Smooth muscle cell (in vitro differentiated cells): Measurements from ENCODE around the gene CFAP410. TPM values are rescaled to one million over a fixed set of nuclear protein-coding genes. Genes with fewer than 3 reads are reported as not detected.

Experiments used
- DNase-seq: peaks from one replicate; lab custom pipeline; 2025; ENCODE audit not compliant: unreplicated experiment; lab: John Stamatoyannopoulos, UW
- H2AFZ ChIP-seq: fragments of 200-600 bp; sonication (generic); 2 replicates; pipeline ENCODE4 v1.6.0; 2016; ENCODE audit warnings: antibody characterized with exemption, low read depth, mild to moderate bottlenecking
- H3F3A ChIP-seq: fragments of 200-600 bp; sonication (generic); 2 replicates; pipeline ENCODE4 v1.6.0; 2017; ENCODE audit warnings: antibody characterized with exemption, low read depth
- H3K27ac ChIP-seq: fragments of 200-600 bp; sonication (generic); 2 replicates; pipeline ENCODE4 v1.5.1; 2016; ENCODE audit warnings: low read depth, mild to moderate bottlenecking
- H3K27me3 ChIP-seq: fragments of 200-600 bp; sonication (generic); 2 replicates; pipeline ENCODE4 v1.6.1; 2016; ENCODE audit warnings: low read depth, mild to moderate bottlenecking
- H3K36me3 ChIP-seq: fragments of 200-600 bp; sonication (generic); 2 replicates; pipeline ENCODE4 v1.5.1; 2016; ENCODE audit warnings: low read depth
- H3K4me1 ChIP-seq: fragments of 200-600 bp; sonication (generic); 2 replicates; pipeline ENCODE4 v1.5.1; 2016; ENCODE audit warnings: low read depth
- H3K4me2 ChIP-seq: fragments of 200-600 bp; sonication (generic); 2 replicates; pipeline ENCODE4 v1.6.0; 2016; ENCODE audit warnings: mild to moderate bottlenecking
- H3K4me3 ChIP-seq: fragments of 200-600 bp; sonication (generic); 2 replicates; pipeline ENCODE4 v1.5.1; 2016; ENCODE audit warnings: mild to moderate bottlenecking
- H3K79me2 ChIP-seq: fragments of 200-600 bp; sonication (generic); 2 replicates; pipeline ENCODE4 v1.6.0; 2016; ENCODE audit warnings: low read depth, mild to moderate bottlenecking
- H3K9ac ChIP-seq: fragments of 200-600 bp; sonication (generic); 2 replicates; pipeline ENCODE4 v1.6.0; 2016; ENCODE audit warnings: low read depth
- H3K9me3 ChIP-seq: fragments of 200-600 bp; sonication (generic); replicated peaks from 2 replicates; pipeline ENCODE4 v1.5.1; 2016; ENCODE audit warnings: low read depth
- H4K20me1 ChIP-seq: fragments of 200-600 bp; sonication (generic); 2 replicates; pipeline ENCODE4 v1.6.0; 2016; ENCODE audit warnings: low read depth
- WGBS: methylation state at CpG from one replicate; pipeline ENCODE4 v1.1.7; 2016; ENCODE audit warnings: low lambda C conversion rate; 5-methylcytosine and 5-hydroxymethylcytosine counted together
- polyA plus RNA-seq: library from polyadenylated mRNA; unstranded; fragments of >200 nt; fragmentation: Nextera tagmentation; extraction: Ambion mirVana; gene quantifications from 2 replicates; pipeline ENCODE4 v1.2.1, GENCODE V29; 2016
- total RNA-seq: library from RNA; depleted of rRNA; stranded (reverse); fragments of >200 nt; gene quantifications from 2 replicates; pipeline ENCODE4 v1.2.3, GENCODE V29; 2014
- TF ChIP-seq, protein P1 (sequence below): fragments of 200-600 bp; sonication (generic); IDR thresholded peaks from 2 replicates; pipeline ENCODE4 v1.5.1; 2017; ENCODE audit warnings: borderline replicate concordance, mild to moderate bottlenecking, antibody characterized with exemption; ENCODE audit not compliant: insufficient read depth, poor library complexity, severe bottlenecking

Gene CFAP410
- total and polyA plus RNA-seq, 2 experiments from 2014 or later, result 6.5 to 21.7 TPM

DNA sequence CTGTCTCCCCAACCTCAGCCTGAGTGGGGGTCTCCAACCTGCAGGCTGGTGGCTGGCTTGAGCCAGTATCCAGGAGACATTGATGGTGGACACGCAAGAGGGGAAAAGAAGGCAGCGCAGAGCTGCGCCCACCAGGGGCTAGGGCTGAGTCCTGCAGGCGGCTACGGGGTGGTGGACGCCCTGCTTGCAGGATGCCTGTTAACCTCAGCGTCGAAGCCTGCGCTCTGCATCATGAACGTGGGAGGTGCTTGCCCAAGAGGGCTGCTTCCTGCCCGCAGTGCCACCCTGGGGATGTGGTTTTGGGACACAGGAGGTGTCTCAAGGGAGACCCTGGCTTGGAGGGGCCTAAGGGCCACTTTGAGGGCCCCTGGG is 11.6 kb downstream of the CFAP410 start:
- Histone ChIP-seq H3K4me1 (no peaks in the 10 kb centered on the region), H3K27me3 (no peaks in the 10 kb centered on the region), H3K9ac (no peak overlapping the region), H3K9me3 (no peaks in the 10 kb centered on the region), H3F3A (no peaks in the 10 kb centered on the region), H2AFZ (no peak overlapping the region), H3K4me2 (no peak overlapping the region), H4K20me1 (no peaks in the 10 kb centered on the region), H3K4me3 (no peak overlapping the region), H3K36me3 (no peaks in the 10 kb centered on the region), H3K79me2 (no peaks in the 10 kb centered on the region), H3K27ac (no peak overlapping the region)
- TF ChIP-seq, protein P1, sequence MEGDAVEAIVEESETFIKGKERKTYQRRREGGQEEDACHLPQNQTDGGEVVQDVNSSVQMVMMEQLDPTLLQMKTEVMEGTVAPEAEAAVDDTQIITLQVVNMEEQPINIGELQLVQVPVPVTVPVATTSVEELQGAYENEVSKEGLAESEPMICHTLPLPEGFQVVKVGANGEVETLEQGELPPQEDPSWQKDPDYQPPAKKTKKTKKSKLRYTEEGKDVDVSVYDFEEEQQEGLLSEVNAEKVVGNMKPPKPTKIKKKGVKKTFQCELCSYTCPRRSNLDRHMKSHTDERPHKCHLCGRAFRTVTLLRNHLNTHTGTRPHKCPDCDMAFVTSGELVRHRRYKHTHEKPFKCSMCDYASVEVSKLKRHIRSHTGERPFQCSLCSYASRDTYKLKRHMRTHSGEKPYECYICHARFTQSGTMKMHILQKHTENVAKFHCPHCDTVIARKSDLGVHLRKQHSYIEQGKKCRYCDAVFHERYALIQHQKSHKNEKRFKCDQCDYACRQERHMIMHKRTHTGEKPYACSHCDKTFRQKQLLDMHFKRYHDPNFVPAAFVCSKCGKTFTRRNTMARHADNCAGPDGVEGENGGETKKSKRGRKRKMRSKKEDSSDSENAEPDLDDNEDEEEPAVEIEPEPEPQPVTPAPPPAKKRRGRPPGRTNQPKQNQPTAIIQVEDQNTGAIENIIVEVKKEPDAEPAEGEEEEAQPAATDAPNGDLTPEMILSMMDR, result no peak
- no peak for DNase-seq
- 97% methylated on average over 11 of the region's 11 CpGs for WGBS

DNA sequence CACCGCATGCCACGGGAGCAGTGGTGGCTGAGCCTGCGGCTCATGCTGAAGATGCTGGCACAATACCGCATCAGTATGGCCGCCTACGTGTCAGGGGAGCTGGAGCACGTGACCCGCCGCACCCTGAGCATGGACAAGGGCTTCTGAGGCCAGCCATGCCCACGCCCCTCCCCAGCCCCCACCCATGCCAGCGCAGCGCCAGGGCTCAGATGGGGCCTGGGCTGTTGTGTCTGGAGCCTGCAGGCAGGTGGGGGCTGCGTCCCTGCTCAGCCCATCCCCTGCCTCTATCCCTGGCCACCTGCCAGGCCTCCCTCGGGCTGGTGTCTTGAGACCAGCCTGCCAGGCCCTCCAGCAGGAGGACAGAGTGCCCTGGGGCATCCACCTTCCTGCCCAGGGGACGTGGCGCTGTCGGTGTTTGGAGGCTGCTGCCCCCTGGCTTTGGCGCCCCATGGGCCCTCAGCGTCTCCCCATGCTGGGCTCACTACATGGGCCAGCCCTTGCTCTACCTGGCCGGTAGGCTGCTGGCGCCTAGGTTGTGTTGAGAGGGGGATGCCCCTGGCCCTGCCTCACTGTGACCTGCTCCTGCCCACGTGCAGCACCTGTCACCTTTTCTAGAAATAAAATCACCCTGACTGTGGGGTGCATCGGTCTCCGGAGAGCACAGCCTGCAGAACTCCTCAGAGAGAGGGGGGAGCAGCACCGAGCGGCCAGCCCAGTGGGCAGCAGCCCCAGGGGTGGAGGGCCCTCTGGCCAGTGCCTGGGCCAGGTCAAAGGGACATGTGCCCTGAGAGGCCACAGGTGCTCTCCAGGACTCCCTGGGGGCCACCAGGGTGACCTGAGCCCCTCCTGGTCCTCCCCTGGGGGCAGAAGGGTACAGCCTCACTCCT is 12.2 kb downstream of the CFAP410 start:
- Histone ChIP-seq H3K9ac (no peak overlapping the region), H3K79me2 (no peaks in the 10 kb centered on the region), H3K27me3 (no peaks in the 10 kb centered on the region), H4K20me1 (no peaks in the 10 kb centered on the region), H3K4me2 (no peak overlapping the region), H2AFZ (no peak overlapping the region), H3K4me1 (no peaks in the 10 kb centered on the region), H3K27ac (no peak overlapping the region), H3F3A (no peaks in the 10 kb centered on the region), H3K9me3 (no peaks in the 10 kb centered on the region), H3K4me3 (no peak overlapping the region), H3K36me3 (no peaks in the 10 kb centered on the region)
- no peak for DNase-seq
- WGBS, result 92% methylated on average over 23 of the region's 26 CpGs
- TF ChIP-seq, protein P1, result no peak

DNA sequence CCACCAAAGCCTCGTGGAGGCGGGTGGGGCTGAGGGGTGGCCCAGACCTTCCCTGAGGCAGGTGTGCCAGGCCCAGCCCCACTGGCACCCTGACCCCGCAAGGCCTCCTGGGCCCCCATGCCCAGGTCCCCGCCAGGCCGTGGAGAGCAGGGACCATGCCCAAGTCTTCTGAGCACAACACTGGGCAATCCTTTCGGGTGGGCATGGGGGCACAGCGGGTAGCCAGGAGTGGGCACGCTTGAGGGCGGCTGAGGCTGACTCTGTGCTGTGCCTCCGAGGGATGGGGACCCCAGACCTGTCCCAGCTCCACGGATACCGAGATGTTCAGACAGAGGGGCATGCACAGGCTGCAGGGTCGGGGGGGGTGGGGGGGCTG is 12.9 kb downstream of the CFAP410 start:
- H3K4me2 ChIP-seq, result no peak overlapping the region
- TF ChIP-seq, protein P1, result no peak
- H3F3A ChIP-seq, result no peaks in the 10 kb centered on the region
- H3K27me3 ChIP-seq, result no peaks in the 10 kb centered on the region
- no peaks in the 10 kb centered on the region for H3K79me2 ChIP-seq
- H3K9me3 ChIP-seq, result no peaks in the 10 kb centered on the region
- no peak overlapping the region for H2AFZ ChIP-seq
- H3K36me3 ChIP-seq, result no peaks in the 10 kb centered on the region
- H3K4me1 ChIP-seq, result no peaks in the 10 kb centered on the region
- no peak overlapping the region for H3K4me3 ChIP-seq
- H3K27ac ChIP-seq, result no peak overlapping the region
- 95% methylated on average over 9 of the region's 13 CpGs for WGBS
- no peak overlapping the region for H3K9ac ChIP-seq
- no peak for DNase-seq
- H4K20me1 ChIP-seq, result no peaks in the 10 kb centered on the region
